SK-N-SH treated with all-trans-retinoic acid at 6 μM for 48 hours (cell line): ENCODE results near the gene PRLH.

Experiments used
- ATAC-seq: fragments of 200-7000 bp; cut with Tn5 transposase; 3 replicates; pipeline ENCODE4 v1.9.1; 2020; ENCODE audit warnings: mild to moderate bottlenecking, moderate library complexity
- BACH2 ChIP-seq: fragments of 250-450 bp; sonication (Bioruptor Pico); IDR thresholded peaks from 2 replicates; pipeline ENCODE4 v1.9.0; 2021; ENCODE audit warnings: mild to moderate bottlenecking, borderline replicate concordance
- CREB5 ChIP-seq: fragments of 250-450 bp; sonication (Bioruptor Pico); IDR thresholded peaks from 2 replicates; pipeline ENCODE4 v1.5.1; 2020; ENCODE audit warnings: low read depth, mild to moderate bottlenecking, moderate library complexity
- CSDC2 ChIP-seq: fragments of 250-450 bp; sonication (Bioruptor Pico); IDR thresholded peaks from 2 replicates; pipeline ENCODE4 v1.5.0; 2020; ENCODE audit warnings: mild to moderate bottlenecking, moderate library complexity
- ESRRG ChIP-seq: fragments of 250-450 bp; sonication (Bioruptor Pico); IDR thresholded peaks from 2 replicates; pipeline ENCODE4 v1.6.1; 2021; ENCODE audit warnings: mild to moderate bottlenecking
- GLIS3 ChIP-seq: fragments of 250-450 bp; sonication (Bioruptor Pico); IDR thresholded peaks from 2 replicates; pipeline ENCODE4 v1.5.0; 2020; ENCODE audit warnings: mild to moderate bottlenecking, moderate library complexity
- OSR1 ChIP-seq: fragments of 250-450 bp; sonication (Bioruptor Pico); IDR thresholded peaks from 2 replicates; pipeline ENCODE4 v1.8.0; 2022; ENCODE audit warnings: moderate library complexity, mild to moderate bottlenecking, inconsistent platforms
- PATZ1 ChIP-seq: fragments of 250-450 bp; sonication (Bioruptor Pico); IDR thresholded peaks from 2 replicates; pipeline ENCODE4 v1.8.0; 2020; ENCODE audit warnings: mild to moderate bottlenecking, moderate library complexity, borderline replicate concordance
- PPARA ChIP-seq: fragments of 250-450 bp; sonication (Bioruptor Pico); IDR thresholded peaks from 2 replicates; pipeline ENCODE4 v1.5.0; 2020; ENCODE audit warnings: mild to moderate bottlenecking, borderline replicate concordance
- RARB ChIP-seq: fragments of 250-450 bp; sonication (Bioruptor Pico); IDR thresholded peaks from 2 replicates; pipeline ENCODE4 v1.8.0; 2021; ENCODE audit warnings: mild to moderate bottlenecking, moderate library complexity
- SNAI2 ChIP-seq: fragments of 250-450 bp; sonication (Bioruptor Pico); IDR thresholded peaks from 2 replicates; pipeline ENCODE4 v1.5.0; 2020; ENCODE audit warnings: mild to moderate bottlenecking, moderate library complexity
- TCF4 ChIP-seq: fragments of 250-450 bp; sonication (Bioruptor Pico); IDR thresholded peaks from 2 replicates; pipeline ENCODE4 v1.8.0; 2021; ENCODE audit warnings: mild to moderate bottlenecking, moderate library complexity, borderline replicate concordance
- TOX ChIP-seq: fragments of 250-450 bp; sonication (Bioruptor Pico); IDR thresholded peaks from 2 replicates; pipeline ENCODE4 v1.8.0; 2021; ENCODE audit warnings: mild to moderate bottlenecking, moderate library complexity, borderline replicate concordance
- ZC3H10 ChIP-seq: fragments of 250-450 bp; sonication (Bioruptor Pico); IDR thresholded peaks from 2 replicates; pipeline ENCODE4 v1.5.1; 2021; ENCODE audit warnings: mild to moderate bottlenecking, moderate library complexity
- ZNF565 ChIP-seq: fragments of 450-650 bp; formaldehyde crosslinking; conservative IDR thresholded peaks from 2 replicates; pipeline ENCODE4 v1.5.0; 2020; ENCODE audit warnings: low read depth, mild to moderate bottlenecking, moderate library complexity
- ZNF70 ChIP-seq: fragments of 450-650 bp; formaldehyde crosslinking; IDR thresholded peaks from 2 replicates; pipeline ENCODE4 v1.5.0; 2020; ENCODE audit warnings: mild to moderate bottlenecking, moderate library complexity
- ZNF8 ChIP-seq: fragments of 450-650 bp; formaldehyde crosslinking; IDR thresholded peaks from 2 replicates; pipeline ENCODE4 v1.5.0; 2020; ENCODE audit warnings: mild to moderate bottlenecking, moderate library complexity
- TF ChIP-seq, protein P1 (sequence below): fragments of 250-450 bp; sonication (Bioruptor Pico); IDR thresholded peaks from 2 replicates; pipeline ENCODE4 v1.5.0; 2020; ENCODE audit warnings: mild to moderate bottlenecking, moderate library complexity
- TF ChIP-seq, protein P2 (sequence below): fragments of 250-450 bp; sonication (Bioruptor Pico); IDR thresholded peaks from 2 replicates; pipeline ENCODE4 v1.8.0; 2021; ENCODE audit warnings: low read depth, mild to moderate bottlenecking, moderate library complexity, borderline replicate concordance
- TF ChIP-seq, protein P3 (sequence below): fragments of 250-450 bp; sonication (Bioruptor Pico); IDR thresholded peaks from 2 replicates; pipeline ENCODE4 v1.5.1; 2021; ENCODE audit warnings: mild to moderate bottlenecking, moderate library complexity

The PRLH gene

GRCh38 chr2:237590272-237591140 lies 24.1 kb downstream of the PRLH start, which contains the start of gene RAB17:
TSS of gene RAB17 (minus strand) at chr2:237590734. CDS start at chr2:237586154, 4,580 bp downstream.
- TF ChIP-seq PPARA (CRISPR knock-in tag) (no peak), CSDC2 (no peak), GLIS3 (CRISPR knock-in tag) (no peak), ZNF8 (CRISPR knock-in tag) (no peak), TCF4 (CRISPR knock-in tag) (no peak)
- TF ChIP-seq, protein P1, sequence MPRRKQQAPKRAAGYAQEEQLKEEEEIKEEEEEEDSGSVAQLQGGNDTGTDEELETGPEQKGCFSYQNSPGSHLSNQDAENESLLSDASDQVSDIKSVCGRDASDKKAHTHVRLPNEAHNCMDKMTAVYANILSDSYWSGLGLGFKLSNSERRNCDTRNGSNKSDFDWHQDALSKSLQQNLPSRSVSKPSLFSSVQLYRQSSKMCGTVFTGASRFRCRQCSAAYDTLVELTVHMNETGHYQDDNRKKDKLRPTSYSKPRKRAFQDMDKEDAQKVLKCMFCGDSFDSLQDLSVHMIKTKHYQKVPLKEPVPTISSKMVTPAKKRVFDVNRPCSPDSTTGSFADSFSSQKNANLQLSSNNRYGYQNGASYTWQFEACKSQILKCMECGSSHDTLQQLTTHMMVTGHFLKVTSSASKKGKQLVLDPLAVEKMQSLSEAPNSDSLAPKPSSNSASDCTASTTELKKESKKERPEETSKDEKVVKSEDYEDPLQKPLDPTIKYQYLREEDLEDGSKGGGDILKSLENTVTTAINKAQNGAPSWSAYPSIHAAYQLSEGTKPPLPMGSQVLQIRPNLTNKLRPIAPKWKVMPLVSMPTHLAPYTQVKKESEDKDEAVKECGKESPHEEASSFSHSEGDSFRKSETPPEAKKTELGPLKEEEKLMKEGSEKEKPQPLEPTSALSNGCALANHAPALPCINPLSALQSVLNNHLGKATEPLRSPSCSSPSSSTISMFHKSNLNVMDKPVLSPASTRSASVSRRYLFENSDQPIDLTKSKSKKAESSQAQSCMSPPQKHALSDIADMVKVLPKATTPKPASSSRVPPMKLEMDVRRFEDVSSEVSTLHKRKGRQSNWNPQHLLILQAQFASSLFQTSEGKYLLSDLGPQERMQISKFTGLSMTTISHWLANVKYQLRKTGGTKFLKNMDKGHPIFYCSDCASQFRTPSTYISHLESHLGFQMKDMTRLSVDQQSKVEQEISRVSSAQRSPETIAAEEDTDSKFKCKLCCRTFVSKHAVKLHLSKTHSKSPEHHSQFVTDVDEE (CRISPR knock-in tag), result no peak
- TF ChIP-seq, protein P2, sequence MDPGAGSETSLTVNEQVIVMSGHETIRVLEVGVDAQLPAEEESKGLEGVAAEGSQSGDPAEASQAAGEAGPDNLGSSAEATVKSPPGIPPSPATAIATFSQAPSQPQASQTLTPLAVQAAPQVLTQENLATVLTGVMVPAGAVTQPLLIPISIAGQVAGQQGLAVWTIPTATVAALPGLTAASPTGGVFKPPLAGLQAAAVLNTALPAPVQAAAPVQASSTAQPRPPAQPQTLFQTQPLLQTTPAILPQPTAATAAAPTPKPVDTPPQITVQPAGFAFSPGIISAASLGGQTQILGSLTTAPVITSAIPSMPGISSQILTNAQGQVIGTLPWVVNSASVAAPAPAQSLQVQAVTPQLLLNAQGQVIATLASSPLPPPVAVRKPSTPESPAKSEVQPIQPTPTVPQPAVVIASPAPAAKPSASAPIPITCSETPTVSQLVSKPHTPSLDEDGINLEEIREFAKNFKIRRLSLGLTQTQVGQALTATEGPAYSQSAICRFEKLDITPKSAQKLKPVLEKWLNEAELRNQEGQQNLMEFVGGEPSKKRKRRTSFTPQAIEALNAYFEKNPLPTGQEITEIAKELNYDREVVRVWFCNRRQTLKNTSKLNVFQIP (CRISPR knock-in tag), result no peak
- TF ChIP-seq, protein P3, sequence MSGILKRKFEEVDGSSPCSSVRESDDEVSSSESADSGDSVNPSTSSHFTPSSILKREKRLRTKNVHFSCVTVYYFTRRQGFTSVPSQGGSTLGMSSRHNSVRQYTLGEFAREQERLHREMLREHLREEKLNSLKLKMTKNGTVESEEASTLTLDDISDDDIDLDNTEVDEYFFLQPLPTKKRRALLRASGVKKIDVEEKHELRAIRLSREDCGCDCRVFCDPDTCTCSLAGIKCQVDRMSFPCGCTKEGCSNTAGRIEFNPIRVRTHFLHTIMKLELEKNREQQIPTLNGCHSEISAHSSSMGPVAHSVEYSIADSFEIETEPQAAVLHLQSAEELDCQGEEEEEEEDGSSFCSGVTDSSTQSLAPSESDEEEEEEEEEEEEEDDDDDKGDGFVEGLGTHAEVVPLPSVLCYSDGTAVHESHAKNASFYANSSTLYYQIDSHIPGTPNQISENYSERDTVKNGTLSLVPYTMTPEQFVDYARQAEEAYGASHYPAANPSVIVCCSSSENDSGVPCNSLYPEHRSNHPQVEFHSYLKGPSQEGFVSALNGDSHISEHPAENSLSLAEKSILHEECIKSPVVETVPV (CRISPR knock-in tag), result no peak
- peak; percentile 42 for ATAC-seq

DNA sequence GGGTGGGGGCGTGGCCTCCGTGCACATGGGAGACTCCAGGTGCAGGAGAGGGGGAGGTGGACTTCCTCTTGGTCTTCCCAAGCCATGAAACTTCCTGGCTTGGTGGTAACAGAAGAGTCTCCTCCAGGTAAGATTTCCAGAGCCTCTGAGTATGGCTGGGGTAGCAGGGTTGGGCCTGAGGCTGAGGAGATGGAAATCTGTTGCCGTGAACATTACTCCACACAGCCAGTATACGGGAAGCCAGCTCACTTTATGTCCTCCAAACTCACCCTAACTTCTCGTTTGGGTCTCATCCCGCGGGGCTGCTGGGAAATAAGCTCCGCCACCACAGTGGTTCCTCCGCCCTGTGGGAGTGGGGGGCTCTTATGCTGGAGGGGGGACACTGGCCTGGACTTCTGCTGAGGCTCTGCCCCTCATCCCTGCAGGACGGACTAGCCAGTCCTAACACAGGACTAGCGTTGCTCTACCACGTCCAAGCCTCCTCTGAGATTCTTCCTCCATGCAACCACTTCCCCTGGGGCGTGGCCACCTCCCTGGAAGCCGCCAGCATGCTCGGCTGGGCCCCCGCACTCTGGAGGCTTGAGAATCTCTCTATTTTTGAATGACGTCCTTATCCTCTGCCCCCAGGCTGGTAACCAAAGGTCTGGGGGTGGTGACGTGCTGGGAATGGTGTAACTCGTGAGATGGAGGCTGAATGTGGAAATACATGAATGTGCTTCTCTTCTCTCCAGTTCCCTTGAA lies 24.9 kb downstream of the PRLH start:
- no peak for TF ChIP-seq ZNF8 (CRISPR knock-in tag)
- TF ChIP-seq ZNF565 (CRISPR knock-in tag), result no peak
- no peak for TF ChIP-seq BACH2 (CRISPR knock-in tag)
- no peak for TF ChIP-seq SNAI2 (CRISPR knock-in tag)
- no peak for TF ChIP-seq TCF4 (CRISPR knock-in tag)
- TF ChIP-seq RARB, result no peak
- no peak for TF ChIP-seq TOX (CRISPR knock-in tag)
- TF ChIP-seq ZNF70, result no peak
- TF ChIP-seq, protein P3 (CRISPR knock-in tag), result no peak
- TF ChIP-seq OSR1 (CRISPR knock-in tag), result no peak
- TF ChIP-seq PATZ1, result no peak
- no peak for TF ChIP-seq GLIS3 (CRISPR knock-in tag)
- TF ChIP-seq ESRRG (CRISPR knock-in tag), result no peak
- TF ChIP-seq CREB5 (CRISPR knock-in tag), result no peak
- no peak for TF ChIP-seq ZC3H10 (CRISPR knock-in tag)
- ATAC-seq, result no peak
